Measurements from ENCODE around the gene MFF.

The MFF gene

GRCh38 chr2:227324995-227325838, at the start of gene MFF:
MFF (plus strand) TSS chr2:227325251; CDS start chr2:227330666, 5,415 bp downstream.
- in situ Hi-C loops (cut with HindIII; ENCODE audit: low sequenced_read_pairs): no loop called here

GRCh38 chr2:227280895-227281294, 44.2 kb upstream of the MFF start:
- in situ Hi-C loops (cut with HindIII; ENCODE audit: low sequenced_read_pairs): no loop called here

GRCh38 chr2:227285741-227286236, 39.3 kb upstream of the MFF start:
- in situ Hi-C loops (cut with HindIII; ENCODE audit: low sequenced_read_pairs): no loop called here

- in situ Hi-C loops (cut with HindIII; ENCODE audit: low sequenced_read_pairs): no loop called here
These were observed 37.3 kb upstream of the MFF start for GRCh38 chr2:227287771-227288170.

GRCh38 chr2:227292314-227292713, 32.7 kb upstream of the MFF start:
- in situ Hi-C loops (cut with HindIII; ENCODE audit: low sequenced_read_pairs): no loop called here

GRCh38 chr2:227293531-227293930, 31.5 kb upstream of the MFF start:
- in situ Hi-C loops (cut with HindIII; ENCODE audit: low sequenced_read_pairs): no loop called here

- in situ Hi-C loops (cut with HindIII; ENCODE audit: low sequenced_read_pairs): no loop called here
These were observed 29.2 kb upstream of the MFF start for GRCh38 chr2:227295806-227296205.

GRCh38 chr2:227296671-227297405, 28.2 kb upstream of the MFF start:
- in situ Hi-C loops (cut with HindIII; ENCODE audit: low sequenced_read_pairs): no loop called here

- in situ Hi-C loops (cut with HindIII; ENCODE audit: low sequenced_read_pairs): no loop called here
These were observed 23.5 kb upstream of the MFF start for GRCh38 chr2:227301523-227301922.

- in situ Hi-C loops (cut with HindIII; ENCODE audit: low sequenced_read_pairs): no loop called here
These were observed 16.3 kb upstream of the MFF start for GRCh38 chr2:227308784-227309183.

GRCh38 chr2:227310756-227311110, 14.3 kb upstream of the MFF start:
- in situ Hi-C loops (cut with HindIII; ENCODE audit: low sequenced_read_pairs): no loop called here

GRCh38 chr2:227311861-227312506, 13.1 kb upstream of the MFF start:
- in situ Hi-C loops (cut with HindIII; ENCODE audit: low sequenced_read_pairs): no loop called here

GRCh38 chr2:227312579-227312978, 12.5 kb upstream of the MFF start:
- in situ Hi-C loops (cut with HindIII; ENCODE audit: low sequenced_read_pairs): no loop called here

GRCh38 chr2:227313310-227313709, 11.7 kb upstream of the MFF start:
- in situ Hi-C loops (cut with HindIII; ENCODE audit: low sequenced_read_pairs): no loop called here

GRCh38 chr2:227317834-227318233, 7.2 kb upstream of the MFF start:
- in situ Hi-C loops (cut with HindIII; ENCODE audit: low sequenced_read_pairs): no loop called here

- in situ Hi-C loops (cut with HindIII; ENCODE audit: low sequenced_read_pairs): no loop called here
These were observed 4.6 kb upstream of the MFF start for GRCh38 chr2:227320305-227321094.

GRCh38 chr2:227322530-227323205, 2.4 kb upstream of the MFF start:
- in situ Hi-C loops (cut with HindIII; ENCODE audit: low sequenced_read_pairs): no loop called here

- in situ Hi-C loops (cut with HindIII; ENCODE audit: low sequenced_read_pairs): no loop called here
These were observed 1.2 kb upstream of the MFF start for GRCh38 chr2:227323818-227324217.

- in situ Hi-C loops (cut with HindIII; ENCODE audit: low sequenced_read_pairs): no loop called here
These were observed 433 bp upstream of the MFF start for GRCh38 chr2:227324642-227324994.

GRCh38 chr2:227325839-227326195, 766 bp downstream of the MFF start:
- in situ Hi-C loops (cut with HindIII; ENCODE audit: low sequenced_read_pairs): no loop called here
